Tibial nerve (tissue), 4 donors: ENCODE data around the gene RAB26. TPM values are rescaled to one million over a fixed set of nuclear protein-coding genes. Genes with fewer than 3 reads are reported as not detected.
"Not testable (repeated sequence)": the region's sequence is repeated elsewhere in the genome, so short reads cannot be mapped to it uniquely, and the experiment has no call there.

Experiments used
- DNase-seq, 2 donors: peaks; one replicate each; pipeline ENCODE4 v3.0.0-alpha.2; 2019; ENCODE audit warnings: low spot score in 2 of 2
- H3K27ac ChIP-seq, 4 donors: fragments of 200-600 bp; sonication (generic) in 3 of 4; one replicate each; pipeline ENCODE4 v1.5.1; 2017 to 2019; ENCODE audit warnings: mild to moderate bottlenecking in 1 of 4
- H3K27me3 ChIP-seq, 2 donors: fragments of 200-600 bp; sonication (generic) in 1 of 2; one replicate each; pipeline versions ENCODE4 v1.5.1 to v1.6.0; 2017 to 2019
- H3K36me3 ChIP-seq, 3 donors: fragments of 200-600 bp; sonication (generic); one replicate each; pipeline ENCODE4 v1.5.1; 2018 to 2019
- H3K4me1 ChIP-seq, 4 donors: fragments of 200-600 bp; sonication (generic) in 3 of 4; one replicate each; pipeline ENCODE4 v1.5.1; 2017 to 2019
- H3K4me3 ChIP-seq, 4 donors: fragments of 200-600 bp; sonication (generic) in 3 of 4; one replicate each; pipeline ENCODE4 v1.5.1; 2017 to 2019; ENCODE audit warnings: mild to moderate bottlenecking in 1 of 4, moderate library complexity in 1 of 4
- H3K9me3 ChIP-seq, 4 donors: fragments of 200-600 bp; sonication (generic) in 3 of 4; one replicate each; pipeline ENCODE4 v1.5.1; 2017 to 2019
- CTCF ChIP-seq, 5 experiments: fragments of 200-600 bp in 3 of 5; fragments of 450-650 bp in 2 of 5; sonication (generic) in 3 of 5; IDR thresholded peaks; one replicate each; pipeline ENCODE4 v1.5.1; 2016 to 2019; ENCODE audit warnings: antibody characterized with exemption in 5 of 5, mild to moderate bottlenecking in 3 of 5, moderate library complexity in 2 of 5
- EP300 ChIP-seq, 2 donors: sonication (generic); formaldehyde crosslinking; IDR thresholded peaks; one replicate each; pipeline ENCODE4 v1.6.1; 2017; ENCODE audit warnings: antibody characterized with exemption in 2 of 2, mild to moderate bottlenecking in 1 of 2
- POLR2A ChIP-seq, 2 donors: fragments of 450-650 bp; IDR thresholded peaks; one replicate each; pipeline ENCODE4 v1.6.1; 2017; ENCODE audit warnings: antibody characterized with exemption in 2 of 2, mild to moderate bottlenecking in 2 of 2, moderate library complexity in 2 of 2
- WGBS, 2 donors: methylation state at CpG; one replicate each; pipeline ENCODE4 v1.1.5; 2018; 5-methylcytosine and 5-hydroxymethylcytosine counted together
- small RNA-seq: library from RNA; depleted of rRNA; stranded (forward); fragments of <200 nt; gene quantifications from one replicate; pipeline ENCODE3, GENCODE V24; 2016
- total RNA-seq, 4 donors: library from RNA; depleted of rRNA; stranded (reverse); fragments of >200 nt; gene quantifications; one replicate each; pipeline ENCODE4 v1.1.0, GENCODE V29; 2016

RAB26 gene
- total RNA-seq, 4 donors from 2014 or later = not detected

- TF ChIP-seq CTCF (IDR thresholded peaks at IDR 0.05) = no peak
- no peak for TF ChIP-seq POLR2A (IDR thresholded peaks at IDR 0.05)
- no peak for TF ChIP-seq EP300 (IDR thresholded peaks at IDR 0.05)
- DNase-seq = no peak
- H3K36me3 ChIP-seq = no peaks in the 10 kb centered on the region
- no peaks in the 10 kb centered on the region for H3K9me3 ChIP-seq
- no peak overlapping the region for H3K27ac ChIP-seq
- H3K27me3 ChIP-seq = peaks cover 0 to 46% of the 10 kb centered on the region in 2 donors
- WGBS, 2 donors = 61 to 65% methylated on average over 4 of the region's 4 CpGs
- peaks cover 0 to 25% (median 8%) of the 10 kb centered on the region in 4 donors for H3K4me1 ChIP-seq
- H3K4me3 ChIP-seq = no peak overlapping the region
Observed at GRCh38 chr16:2198283-2198682, 49.9 kb downstream of the RAB26 start.

GRCh38 chr16:2199095-2199494 lies 50.7 kb downstream of the RAB26 start:
- 60 to 84% methylated on average over 3 to 5 of the region's 5 CpGs for WGBS, 2 donors
- DNase-seq = no peak
- Histone ChIP-seq H3K4me1 (peaks cover 0 to 25% (median 8%) of the 10 kb centered on the region in 4 donors), H3K27ac (no peak overlapping the region), H3K27me3 (peaks cover 0 to 37% of the 10 kb centered on the region in 2 donors), H3K36me3 (no peaks in the 10 kb centered on the region), H3K9me3 (no peaks in the 10 kb centered on the region), H3K4me3 (no peak overlapping the region)
- TF ChIP-seq CTCF (IDR thresholded peaks at IDR 0.05) (no peak), POLR2A (IDR thresholded peaks at IDR 0.05) (no peak), EP300 (IDR thresholded peaks at IDR 0.05) (no peak)

GRCh38 chr16:2199621-2200139 lies 51.3 kb downstream of the RAB26 start:
- Histone ChIP-seq H3K4me1 (peaks cover 0 to 25% (median 9%) of the 10 kb centered on the region in 4 donors), H3K4me3 (no peak overlapping the region), H3K36me3 (no peaks in the 10 kb centered on the region), H3K9me3 (no peaks in the 10 kb centered on the region), H3K27me3 (peaks cover 0 to 32% of the 10 kb centered on the region in 2 donors), H3K27ac (no peak overlapping the region)
- 67 to 69% methylated on average over 9 to 14 of the region's 14 CpGs for WGBS, 2 donors
- no peak for DNase-seq
- no peak for TF ChIP-seq CTCF (IDR thresholded peaks at IDR 0.05)
- TF ChIP-seq EP300 (IDR thresholded peaks at IDR 0.05) = no peak
- TF ChIP-seq POLR2A (IDR thresholded peaks at IDR 0.05) = no peak

GRCh38 chr16:2200313-2200712 lies 51.9 kb downstream of the RAB26 start:
- Histone ChIP-seq H3K4me3 (no peak overlapping the region), H3K36me3 (no peaks in the 10 kb centered on the region), H3K27ac (no peak overlapping the region), H3K9me3 (no peaks in the 10 kb centered on the region), H3K4me1 (peaks cover 0 to 23% (median 8%) of the 10 kb centered on the region in 4 donors), H3K27me3 (peaks cover 0 to 25% of the 10 kb centered on the region in 2 donors)
- no peak for TF ChIP-seq POLR2A (IDR thresholded peaks at IDR 0.05)
- no peak for TF ChIP-seq EP300 (IDR thresholded peaks at IDR 0.05)
- TF ChIP-seq CTCF (IDR thresholded peaks at IDR 0.05) = no peak
- 83 to 90% methylated on average over 6 of the region's 6 CpGs for WGBS, 2 donors
- no peak for DNase-seq

GRCh38 chr16:2203119-2203688 lies 54.8 kb downstream of the RAB26 start:
- 84 to 94% methylated on average over 8 of the region's 8 CpGs for WGBS, 2 donors
- H3K27me3 ChIP-seq, H3K9me3 ChIP-seq, H3K27ac ChIP-seq, H3K4me3 ChIP-seq, DNase-seq: not testable (repeated sequence)
- peaks cover 0 to 28% (median 12%) of the 10 kb centered on the region in 4 donors for H3K4me1 ChIP-seq
- H3K36me3 ChIP-seq = peaks cover 0 to 18% (median 3%) of the 10 kb centered on the region in 3 donors

Small RNAs within 50 kb of the gene (small RNA-seq; reads per million reads assigned to genes)
- gene MIR3180-5 = not detected
- not detected for gene MIR4516
- not detected for gene RF00019
- not detected for gene SNORD60

Other genes with a start within 250 kb of the RAB26 start
- gene HS3ST6, start 230.2 kb upstream of the RAB26 start, total RNA-seq = not detected
- 10 to 100 TPM; 22.5 to 46.1 (median 30.3) TPM for gene MSRB1, start 205.4 kb upstream of the RAB26 start, total RNA-seq
- gene RPL3L, start 193.9 kb upstream of the RAB26 start, total RNA-seq = not detected
- 100 to 1,000 TPM in 2 of 4 donors, 10 to 100 TPM in 2; 86.9 to 136 (median 116) TPM for gene NDUFB10, start 189.1 kb upstream of the RAB26 start, total RNA-seq
- 1,000 to 10,000 TPM; 1,591 to 3,468 (median 1,745) TPM for gene RPS2, start 183.8 kb upstream of the RAB26 start, total RNA-seq
- not detected for gene RNF151, start 181.8 kb upstream of the RAB26 start, total RNA-seq
- gene TBL3, start 176.6 kb upstream of the RAB26 start, total RNA-seq = 10 to 100 TPM; 37.6 to 70.8 (median 46.2) TPM
- 1 to 10 TPM in 1 of 4 donors, not detected in 3; 3.9 TPM for gene NOXO1, start 167.2 kb upstream of the RAB26 start, total RNA-seq
- gene GFER, start 164.4 kb upstream of the RAB26 start, total RNA-seq = 10 to 100 TPM; 13.4 to 20.2 (median 18.1) TPM
- 1 to 10 TPM in 1 of 4 donors, not detected in 3; 3.9 TPM for gene SYNGR3, start 158.7 kb upstream of the RAB26 start, total RNA-seq
- gene ZNF598, start 138.8 kb upstream of the RAB26 start, total RNA-seq = 10 to 100 TPM; 37.0 to 83.1 (median 49.2) TPM
- gene NPW, start 128.8 kb upstream of the RAB26 start, total RNA-seq = 1 to 10 TPM in 2 of 4 donors, not detected in 2; 3.0 to 3.1 TPM
- gene NHERF2, start 121.7 kb upstream of the RAB26 start, total RNA-seq = 10 to 100 TPM; 54.7 to 83.1 (median 64.9) TPM
- 10 to 100 TPM; 22.8 to 56.7 (median 28.1) TPM for gene NTHL1, start 100.8 kb upstream of the RAB26 start, total RNA-seq
- gene TSC2, start 100.6 kb upstream of the RAB26 start, total RNA-seq = 100 to 1,000 TPM in 2 of 4 donors, 10 to 100 TPM in 2; 75.4 to 507 (median 111) TPM
- gene PKD1, start 12.7 kb upstream of the RAB26 start, total RNA-seq = 100 to 1,000 TPM; 207 to 542 (median 381) TPM
- gene TRAF7, start 7.2 kb downstream of the RAB26 start, total RNA-seq = 10 to 100 TPM; 29.1 to 53.7 (median 38.4) TPM
- under 1 TPM in 3 of 4 donors, not detected in 1; 0.20 to 0.63 (median 0.30) TPM for gene CASKIN1, start 48.0 kb downstream of the RAB26 start, total RNA-seq
- gene MLST8, start 56.8 kb downstream of the RAB26 start, total RNA-seq = 10 to 100 TPM; 28.8 to 73.8 (median 43.8) TPM
- gene BRICD5, start 62.2 kb downstream of the RAB26 start, total RNA-seq = 100 to 1,000 TPM in 1 of 4 donors, 10 to 100 TPM in 3; 19.8 to 203 (median 24.4) TPM
- gene PGP, start 66.2 kb downstream of the RAB26 start, total RNA-seq = 10 to 100 TPM; 13.1 to 27.0 (median 23.2) TPM
- gene E4F1, start 75.0 kb downstream of the RAB26 start, total RNA-seq = 10 to 100 TPM; 30.6 to 60.6 (median 45.2) TPM
- 1 to 10 TPM in 1 of 4 donors, under 1 TPM in 3; 0.39 to 5.4 (median 0.64) TPM for gene DNASE1L2, start 87.8 kb downstream of the RAB26 start, total RNA-seq
- gene ECI1, start 103.0 kb downstream of the RAB26 start, total RNA-seq = 10 to 100 TPM; 74.3 to 94.7 (median 81.5) TPM
- gene RNPS1, start 119.5 kb downstream of the RAB26 start, total RNA-seq = 100 to 1,000 TPM; 101 to 127 (median 114) TPM
- 10 to 100 TPM; 14.9 to 22.2 (median 15.8) TPM for gene ABCA3, start 192.1 kb downstream of the RAB26 start, total RNA-seq